Stimulated activated CD8-positive, alpha-beta memory T cell treated with anti-CD3 and anti-CD28 coated beads, Interleukin-4, amount 100 ng/mL, for 1 hour (primary cell): Measurements from ENCODE around the gene TSPAN32.

Source experiments
- DNase-seq, 2 donors: peaks; one replicate each; pipeline ENCODE4 v3.0.0-alpha.2; 2020; ENCODE audit warnings: low read depth in 2 of 2, low spot score in 1 of 2

The TSPAN32 gene

GRCh38 chr11:2314136-2314524 is 12.3 kb downstream of the TSPAN32 start:
- no peak for DNase-seq

GRCh38 chr11:2314525-2315394 is 12.9 kb downstream of the TSPAN32 start:
- DNase-seq: no peak

- no peak for DNase-seq
Measured at GRCh38 chr11:2315395-2316168, 13.8 kb downstream of the TSPAN32 start.

- no peak for DNase-seq
Measured at GRCh38 chr11:2316169-2316962, 14.6 kb downstream of the TSPAN32 start.

GRCh38 chr11:2316963-2317244 is 15.1 kb downstream of the TSPAN32 start:
- DNase-seq: no peak

GRCh38 chr11:2317354-2318050 is 15.7 kb downstream of the TSPAN32 start:
- DNase-seq: no peak

- no peak for DNase-seq
Measured at GRCh38 chr11:2318123-2318522, 16.3 kb downstream of the TSPAN32 start.

GRCh38 chr11:2318707-2319106 is 16.9 kb downstream of the TSPAN32 start:
- no peak for DNase-seq

- DNase-seq: no peak
Measured at GRCh38 chr11:2319791-2320472, 18.1 kb downstream of the TSPAN32 start.

GRCh38 chr11:2320568-2321310 is 18.9 kb downstream of the TSPAN32 start:
- no peak for DNase-seq

GRCh38 chr11:2321311-2321683 is 19.5 kb downstream of the TSPAN32 start:
- DNase-seq: no peak

GRCh38 chr11:2325123-2325522 is 23.3 kb downstream of the TSPAN32 start:
- no peak for DNase-seq

- no peak for DNase-seq
Measured at GRCh38 chr11:2325719-2326118, 23.9 kb downstream of the TSPAN32 start.

GRCh38 chr11:2327032-2327431 is 25.2 kb downstream of the TSPAN32 start:
- no peak for DNase-seq

GRCh38 chr11:2328021-2328420 is 26.2 kb downstream of the TSPAN32 start:
- DNase-seq: no peak

GRCh38 chr11:2328656-2329354 is 27.0 kb downstream of the TSPAN32 start:
- no peak for DNase-seq

GRCh38 chr11:2329551-2329950 is 27.7 kb downstream of the TSPAN32 start:
- no peak for DNase-seq

GRCh38 chr11:2330696-2331095 is 28.9 kb downstream of the TSPAN32 start:
- no peak for DNase-seq

- DNase-seq: no peak
Measured at GRCh38 chr11:2331404-2331803, 29.6 kb downstream of the TSPAN32 start.
